Hepatocyte (in vitro differentiated cells): ENCODE data around the gene HSD17B8.

Source experiments
- EZH2phosphoT487 ChIP-seq: fragments of 200-600 bp; sonication (generic); IDR thresholded peaks from one replicate; pipeline ENCODE4 v1.6.1; 2018; ENCODE audit warnings: antibody characterized with exemption, mild to moderate bottlenecking, low read depth, moderate library complexity; ENCODE audit not compliant: unreplicated experiment, severe bottlenecking
- TF ChIP-seq, protein P1 (sequence below): fragments of 200-600 bp; sonication (generic); IDR thresholded peaks from 2 replicates; pipeline ENCODE4 v1.5.1; 2016; ENCODE audit warnings: antibody characterized with exemption, mild to moderate bottlenecking; ENCODE audit not compliant: poor library complexity

GRCh38 chr6:33211666-33212422 is 7.4 kb downstream of the HSD17B8 start:
- TF ChIP-seq, protein P1, sequence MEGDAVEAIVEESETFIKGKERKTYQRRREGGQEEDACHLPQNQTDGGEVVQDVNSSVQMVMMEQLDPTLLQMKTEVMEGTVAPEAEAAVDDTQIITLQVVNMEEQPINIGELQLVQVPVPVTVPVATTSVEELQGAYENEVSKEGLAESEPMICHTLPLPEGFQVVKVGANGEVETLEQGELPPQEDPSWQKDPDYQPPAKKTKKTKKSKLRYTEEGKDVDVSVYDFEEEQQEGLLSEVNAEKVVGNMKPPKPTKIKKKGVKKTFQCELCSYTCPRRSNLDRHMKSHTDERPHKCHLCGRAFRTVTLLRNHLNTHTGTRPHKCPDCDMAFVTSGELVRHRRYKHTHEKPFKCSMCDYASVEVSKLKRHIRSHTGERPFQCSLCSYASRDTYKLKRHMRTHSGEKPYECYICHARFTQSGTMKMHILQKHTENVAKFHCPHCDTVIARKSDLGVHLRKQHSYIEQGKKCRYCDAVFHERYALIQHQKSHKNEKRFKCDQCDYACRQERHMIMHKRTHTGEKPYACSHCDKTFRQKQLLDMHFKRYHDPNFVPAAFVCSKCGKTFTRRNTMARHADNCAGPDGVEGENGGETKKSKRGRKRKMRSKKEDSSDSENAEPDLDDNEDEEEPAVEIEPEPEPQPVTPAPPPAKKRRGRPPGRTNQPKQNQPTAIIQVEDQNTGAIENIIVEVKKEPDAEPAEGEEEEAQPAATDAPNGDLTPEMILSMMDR = no peak
- TF ChIP-seq EZH2phosphoT487 = no peak
